GM23248 (cell line): Measurements from ENCODE around the gene DCDC2B.

ENCODE experiments used
- EZH2 ChIP-seq: fragments of 200-600 bp; sonication (generic); IDR thresholded peaks from 2 replicates; pipeline ENCODE4 v1.6.1; 2018; ENCODE audit warnings: antibody characterized with exemption, mild to moderate bottlenecking; ENCODE audit not compliant: insufficient read depth, poor library complexity, severe bottlenecking
- EZH2phosphoT487 ChIP-seq: fragments of 200-600 bp; sonication (generic); IDR thresholded peaks from 2 replicates; pipeline ENCODE4 v1.6.1; 2018; ENCODE audit warnings: antibody characterized with exemption, moderate library complexity, mild to moderate bottlenecking, low read depth; ENCODE audit not compliant: insufficient read depth

- TF ChIP-seq EZH2phosphoT487 (no peak), EZH2 (no peak)
Observed at GRCh38 chr1:32201011-32201855, 7.7 kb upstream of the DCDC2B start.
